ENCODE measurements around the gene KIF1B. TPM values are rescaled to one million over a fixed set of nuclear protein-coding genes. Genes with fewer than 3 reads are reported as not detected.
"Not testable (repeated sequence)": the region's sequence is repeated elsewhere in the genome, so short reads cannot be mapped to it uniquely, and the experiment has no call there.

Gene KIF1B
- total and polyA plus RNA-seq, 8 donors, result 36.0 to 46.7 (median 39.7) TPM

DNA sequence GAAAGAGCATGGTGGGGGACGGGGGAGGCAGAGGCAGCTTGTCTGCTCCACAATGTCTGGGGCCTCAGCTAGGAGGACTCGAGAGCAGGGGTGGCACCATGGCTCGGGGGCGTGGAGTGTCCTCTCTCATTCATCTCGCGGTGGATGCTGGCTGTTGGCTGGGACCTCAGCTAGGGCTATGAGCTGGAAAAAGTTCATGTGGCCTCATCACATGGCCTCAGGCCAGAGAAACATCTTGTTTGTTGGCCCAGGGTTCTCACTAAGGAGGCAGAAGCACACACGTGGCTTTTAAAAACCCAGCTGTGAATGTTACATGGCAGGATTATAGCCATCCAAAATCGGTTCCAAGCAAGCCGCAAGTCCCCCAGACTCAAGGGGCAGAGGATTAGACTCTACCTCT is 213.7 kb downstream of the KIF1B start:
- intact Hi-C loops (cut with DNase I), result loop anchor here in 1 of 2 donors (5.0 kb wide), 1 partner anchor 47 kb away; no protein-coding TSS in a partner anchor
- Histone ChIP-seq H3K27ac (no peak overlapping the region), H3K4me1 (no peaks in the 10 kb centered on the region), H3K36me3 (peaks cover 0 to 29% of the 10 kb centered on the region in 2 donors), H3K4me3 (no peak overlapping the region), H3K9me3 (no peaks in the 10 kb centered on the region), H3K27me3 (no peaks in the 10 kb centered on the region)
- no peak for ATAC-seq
- TF ChIP-seq, protein P1, sequence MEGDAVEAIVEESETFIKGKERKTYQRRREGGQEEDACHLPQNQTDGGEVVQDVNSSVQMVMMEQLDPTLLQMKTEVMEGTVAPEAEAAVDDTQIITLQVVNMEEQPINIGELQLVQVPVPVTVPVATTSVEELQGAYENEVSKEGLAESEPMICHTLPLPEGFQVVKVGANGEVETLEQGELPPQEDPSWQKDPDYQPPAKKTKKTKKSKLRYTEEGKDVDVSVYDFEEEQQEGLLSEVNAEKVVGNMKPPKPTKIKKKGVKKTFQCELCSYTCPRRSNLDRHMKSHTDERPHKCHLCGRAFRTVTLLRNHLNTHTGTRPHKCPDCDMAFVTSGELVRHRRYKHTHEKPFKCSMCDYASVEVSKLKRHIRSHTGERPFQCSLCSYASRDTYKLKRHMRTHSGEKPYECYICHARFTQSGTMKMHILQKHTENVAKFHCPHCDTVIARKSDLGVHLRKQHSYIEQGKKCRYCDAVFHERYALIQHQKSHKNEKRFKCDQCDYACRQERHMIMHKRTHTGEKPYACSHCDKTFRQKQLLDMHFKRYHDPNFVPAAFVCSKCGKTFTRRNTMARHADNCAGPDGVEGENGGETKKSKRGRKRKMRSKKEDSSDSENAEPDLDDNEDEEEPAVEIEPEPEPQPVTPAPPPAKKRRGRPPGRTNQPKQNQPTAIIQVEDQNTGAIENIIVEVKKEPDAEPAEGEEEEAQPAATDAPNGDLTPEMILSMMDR (IDR thresholded peaks at IDR 0.05), result no peak
- peak in 2 of 4 donors; percentile 24 to 72 for DNase-seq

DNA sequence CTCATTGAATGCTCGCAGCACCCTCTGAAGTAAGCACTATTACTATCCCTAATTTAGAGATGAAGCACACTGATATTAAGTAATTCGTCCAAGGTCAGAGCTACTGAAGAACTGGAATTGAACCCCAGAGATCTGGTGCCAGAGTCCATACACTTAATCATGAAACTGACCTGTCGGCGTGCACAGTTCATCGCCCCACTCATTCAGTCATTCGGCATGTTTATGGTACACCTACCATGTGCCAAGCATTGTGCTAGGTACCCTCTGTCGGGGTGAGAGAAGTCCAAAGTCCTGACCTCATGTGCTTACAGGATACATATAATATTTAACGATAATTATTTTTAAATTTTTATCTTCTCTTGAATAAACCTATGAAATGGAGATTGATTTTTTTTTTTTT is 214.3 kb downstream of the KIF1B start:
- H3K4me1 ChIP-seq, result peaks cover 0 to 3% of the 10 kb centered on the region in 2 donors
- H3K27ac ChIP-seq, result no peak overlapping the region
- TF ChIP-seq, protein P1 (IDR thresholded peaks at IDR 0.05), result no peak
- no peak overlapping the region for H3K4me3 ChIP-seq
- H3K27me3 ChIP-seq, result no peaks in the 10 kb centered on the region
- DNase-seq (no peak), ATAC-seq (no peak)
- H3K36me3 ChIP-seq, result peaks cover 0 to 23% of the 10 kb centered on the region in 2 donors
- intact Hi-C loops (cut with DNase I), result loop anchor here in 1 of 2 donors (5.0 kb wide), 1 partner anchor 47 kb away; no protein-coding TSS in a partner anchor
- H3K9me3 ChIP-seq, result no peaks in the 10 kb centered on the region

DNA sequence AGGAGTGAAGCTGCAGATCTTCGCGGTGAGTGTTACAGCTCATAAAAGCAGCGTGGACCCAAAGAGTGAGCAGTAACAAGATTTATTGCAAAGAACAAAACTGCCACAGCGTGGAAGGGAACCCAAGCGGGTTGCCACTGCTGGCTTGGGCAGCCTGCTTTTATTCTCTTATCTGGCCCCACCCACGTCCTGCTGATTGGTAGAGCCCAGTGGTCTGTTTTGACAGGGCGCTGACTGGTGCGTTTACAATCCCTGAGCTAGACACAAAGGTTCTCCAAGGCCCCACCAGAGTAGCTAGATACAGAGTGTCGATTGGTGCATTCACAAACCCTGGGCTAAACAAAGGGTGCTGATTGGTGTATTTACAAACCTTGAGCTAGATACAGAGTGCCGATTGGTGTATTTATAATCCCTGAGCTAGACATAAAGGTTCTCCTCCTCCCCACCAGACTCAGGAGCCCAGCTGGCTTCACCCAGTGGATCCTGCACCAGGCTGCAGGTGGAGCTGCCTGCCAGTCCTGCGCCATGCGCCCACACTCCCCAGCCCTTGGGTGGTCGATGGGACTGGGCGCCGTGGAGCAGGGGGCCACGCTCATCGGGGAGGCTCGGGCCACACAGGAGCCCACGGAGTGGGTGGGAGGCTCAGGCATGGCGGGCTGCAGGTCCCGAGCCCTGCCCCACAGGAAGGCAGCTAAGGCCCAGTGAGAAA is 215.6 kb downstream of the KIF1B start:
- H3K27ac ChIP-seq; DNase-seq; ATAC-seq; H3K27me3 ChIP-seq; H3K4me3 ChIP-seq; H3K9me3 ChIP-seq; intact Hi-C loops (cut with DNase I); H3K36me3 ChIP-seq: not testable (repeated sequence)
- H3K4me1 ChIP-seq, result peaks cover 0 to 14% of the 10 kb centered on the region in 2 donors

DNA sequence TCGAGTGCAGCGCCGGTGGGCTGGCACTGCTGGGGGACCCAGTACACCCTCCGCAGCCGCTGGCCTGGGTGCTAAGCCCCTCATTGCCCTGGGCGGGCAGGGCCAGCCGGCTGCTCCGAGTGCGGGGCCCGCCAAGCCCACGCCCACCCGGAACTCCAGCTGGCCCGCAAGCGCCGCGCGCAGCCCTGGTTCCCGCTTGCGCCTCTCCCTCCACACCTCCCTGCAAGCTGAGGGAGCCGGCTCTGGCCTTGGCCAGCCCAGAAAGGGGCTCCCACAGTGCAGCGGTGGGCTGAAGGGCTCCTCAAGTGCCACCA is 216.1 kb downstream of the KIF1B start:
- H3K4me1 ChIP-seq, result peaks cover 4 to 19% of the 10 kb centered on the region in 2 donors
- H3K9me3 ChIP-seq; H3K4me3 ChIP-seq; DNase-seq; H3K27ac ChIP-seq; ATAC-seq; intact Hi-C loops (cut with DNase I); H3K36me3 ChIP-seq; H3K27me3 ChIP-seq: not testable (repeated sequence)

DNA sequence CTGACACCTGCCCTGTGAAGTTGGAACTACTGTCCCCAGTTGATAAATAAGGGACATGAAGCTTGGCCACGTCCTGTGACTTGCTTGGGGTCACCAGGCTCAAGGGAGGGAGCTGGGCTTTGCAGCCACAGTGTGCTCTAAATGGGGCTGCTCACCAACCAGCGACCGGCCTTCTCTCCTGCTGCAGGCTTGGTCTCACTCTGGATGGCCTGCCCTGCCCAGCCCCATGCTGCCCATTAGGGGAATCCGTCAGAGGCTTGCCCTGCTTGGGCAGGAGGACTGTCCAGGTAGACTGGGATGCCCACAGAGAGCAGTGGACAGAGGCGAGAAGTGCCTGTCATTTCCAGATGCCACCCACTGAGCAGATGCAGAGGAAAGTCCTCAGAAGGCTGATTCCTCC is 218.6 kb downstream of the KIF1B start:
- no peak for ATAC-seq
- TF ChIP-seq, protein P1 (IDR thresholded peaks at IDR 0.05), result no peak
- intact Hi-C loops (cut with DNase I), result no loop called here
- Histone ChIP-seq H3K36me3 (no peaks in the 10 kb centered on the region), H3K4me3 (no peak overlapping the region), H3K27me3 (no peaks in the 10 kb centered on the region), H3K4me1 (peaks cover 7 to 26% of the 10 kb centered on the region in 2 donors), H3K9me3 (no peaks in the 10 kb centered on the region), H3K27ac (no peak overlapping the region)
- no peak for DNase-seq

DNA sequence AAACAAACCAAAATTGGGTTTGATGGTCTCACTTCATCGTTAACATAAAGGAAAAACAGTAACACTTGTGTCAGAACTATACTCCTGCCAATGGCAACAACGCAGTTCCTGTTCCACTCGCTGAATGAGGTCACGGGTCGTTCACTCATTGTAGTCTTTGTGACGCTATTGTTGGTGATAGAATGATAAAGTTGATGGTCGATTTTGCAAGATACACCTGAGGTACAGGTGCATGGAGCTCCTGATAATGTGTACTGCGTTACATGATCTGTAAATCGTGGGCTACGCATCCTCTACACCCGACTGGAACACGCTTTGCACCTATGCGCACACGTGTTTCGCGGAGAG is 219.5 kb downstream of the KIF1B start:
- no peaks in the 10 kb centered on the region for H3K9me3 ChIP-seq
- H3K4me1 ChIP-seq, result peaks cover 7 to 26% of the 10 kb centered on the region in 2 donors
- DNase-seq (peak in 1 of 4 donors; percentile 9), ATAC-seq (peak; percentile 2)
- no peaks in the 10 kb centered on the region for H3K27me3 ChIP-seq
- intact Hi-C loops (cut with DNase I), result loop anchor here in 1 of 2 donors (10.0 kb wide), 1 partner anchor 65 kb away; no protein-coding TSS in a partner anchor
- H3K36me3 ChIP-seq, result no peaks in the 10 kb centered on the region
- H3K27ac ChIP-seq, result peak overlapping the region; percentile 2 to 74
- TF ChIP-seq, protein P1 (IDR thresholded peaks at IDR 0.05), result no peak
- peak overlapping the region; percentile 85 to 87 for H3K4me3 ChIP-seq
